Embryonic facial prominence (tissue), 1 donor: ENCODE measurements around the gene MEGF11.

ENCODE experiments used
- DNase-seq: peaks from one replicate; pipeline ENCODE4 v3.0.0-alpha.2; 2016; ENCODE audit errors: extremely low spot score

The MEGF11 gene

DNA sequence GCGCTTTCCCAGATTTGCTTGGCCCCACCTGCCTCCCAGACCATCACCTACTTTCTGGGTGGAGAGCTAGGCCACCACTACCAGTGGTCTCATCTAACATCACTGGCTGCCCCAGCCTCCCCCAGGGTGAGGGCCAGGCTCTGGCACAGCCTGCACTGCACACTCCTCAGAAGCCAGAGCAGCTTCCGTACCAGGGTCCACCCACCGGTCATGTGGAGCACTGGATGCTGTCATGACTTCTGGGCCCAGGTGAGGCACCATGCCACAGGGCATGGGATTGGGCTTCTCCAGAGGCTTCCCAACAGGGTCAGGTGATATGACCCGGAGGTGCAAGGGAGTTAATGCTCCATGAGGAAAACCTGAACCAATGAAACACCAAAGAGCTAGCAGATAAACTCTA lies 14.0 kb downstream of the MEGF11 start:
- DNase-seq = no peak

DNA sequence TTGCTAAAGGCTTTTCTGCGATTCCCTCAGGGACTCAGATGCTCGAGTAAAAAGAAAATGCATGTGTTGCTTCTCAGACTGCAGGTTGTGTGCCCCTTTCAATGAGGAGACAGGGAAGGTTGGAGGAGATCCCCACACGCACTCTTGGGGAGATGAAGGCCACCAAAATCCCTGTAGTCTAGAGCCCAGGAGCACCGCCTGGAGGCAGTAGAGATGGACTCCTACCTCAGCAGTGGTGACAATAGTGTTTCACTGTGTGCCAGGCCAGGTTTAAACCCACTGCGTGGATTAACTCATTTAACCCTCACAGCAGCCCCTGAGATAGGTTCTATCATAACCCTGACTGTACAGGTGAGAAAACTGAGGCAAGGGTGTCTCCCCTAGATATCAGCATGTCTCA lies 15.2 kb downstream of the MEGF11 start:
- no peak for DNase-seq

DNA sequence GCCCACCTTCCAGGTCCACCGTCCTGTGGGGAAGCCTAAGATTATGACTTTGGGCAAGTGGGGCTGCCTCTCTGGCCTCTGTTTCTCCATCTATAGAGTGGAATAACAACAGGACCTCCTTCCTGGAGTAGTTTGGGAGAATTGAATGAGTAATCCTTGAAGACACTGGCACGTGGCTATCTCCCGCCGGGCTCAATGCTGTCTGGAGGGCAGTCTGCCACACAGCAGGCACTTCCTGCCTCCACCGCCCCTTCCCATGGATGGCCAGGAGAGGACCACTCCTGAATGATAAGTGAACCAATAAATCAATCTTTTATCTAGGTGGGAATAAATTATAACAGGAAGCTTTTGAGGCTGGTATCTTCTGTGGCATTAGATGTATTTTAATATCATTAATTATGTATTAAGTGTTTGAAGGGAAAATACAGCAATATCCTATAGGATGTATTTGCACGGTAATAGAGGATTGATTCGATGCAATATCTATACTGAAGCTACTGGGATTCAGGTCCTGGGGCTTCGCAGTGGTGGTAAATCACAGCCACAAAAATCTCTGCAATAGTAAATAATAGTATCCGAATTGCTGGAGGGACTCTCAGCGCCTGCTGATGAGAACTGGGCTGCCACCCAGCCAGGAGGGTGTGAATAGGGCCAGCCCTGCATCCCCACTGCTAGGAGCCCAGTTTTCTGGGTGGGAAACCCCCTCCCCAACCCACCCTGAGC lies 15.9 kb downstream of the MEGF11 start:
- DNase-seq = no peak

DNA sequence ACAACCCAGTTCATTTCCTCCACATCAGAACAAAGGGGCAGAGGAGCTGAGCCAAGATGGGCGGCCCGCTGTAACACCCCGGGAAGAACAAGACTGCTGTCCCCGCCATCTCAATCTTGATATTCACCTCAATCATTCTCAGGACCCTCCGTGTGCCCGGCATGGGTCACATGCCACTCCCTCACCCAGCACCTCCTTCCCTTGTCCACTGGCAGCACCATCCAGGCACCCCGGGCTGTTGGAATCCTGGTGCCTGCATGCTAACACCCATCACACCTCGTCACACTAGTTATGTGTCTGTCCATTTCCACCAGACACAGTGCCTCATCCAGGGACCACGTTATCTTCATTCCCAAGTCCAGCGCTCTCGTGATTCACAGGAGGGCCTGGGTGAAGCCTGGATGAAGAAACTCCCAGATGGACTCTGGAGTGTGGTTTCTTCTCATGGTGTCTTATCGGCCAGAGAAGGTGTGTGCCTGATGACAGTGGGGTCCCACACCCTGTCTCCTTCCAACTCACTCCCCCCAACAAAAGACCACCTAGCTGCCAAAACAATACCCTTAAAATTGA lies 16.7 kb downstream of the MEGF11 start:
- no peak for DNase-seq

GRCh38 chr15:66235866-66236265 lies 17.7 kb downstream of the MEGF11 start:
- no peak for DNase-seq

- DNase-seq = no peak
Measured at GRCh38 chr15:66234798-66235197, 18.8 kb downstream of the MEGF11 start.

GRCh38 chr15:66233487-66234415 lies 19.8 kb downstream of the MEGF11 start:
- DNase-seq = no peak

DNA sequence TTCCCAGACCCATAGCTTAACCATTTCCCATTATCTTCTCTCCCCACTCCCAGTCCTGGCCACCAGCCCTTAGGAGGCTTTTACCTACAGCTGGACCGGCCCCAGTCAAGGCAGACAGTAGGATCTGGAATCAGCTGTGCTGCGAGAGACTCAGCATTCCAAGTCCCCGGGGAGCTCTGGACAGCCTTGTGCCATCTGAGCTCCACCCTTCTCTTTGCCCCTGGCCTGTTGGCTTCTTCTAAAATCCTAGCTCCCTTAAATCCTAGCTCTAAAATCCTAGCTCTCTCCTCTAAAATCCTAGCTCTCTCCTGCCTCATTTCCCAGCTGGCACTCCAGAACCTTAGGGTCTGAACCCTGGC lies 21.3 kb downstream of the MEGF11 start:
- no peak for DNase-seq

- no peak for DNase-seq
Measured at GRCh38 chr15:66231394-66232266, 21.9 kb downstream of the MEGF11 start.

- DNase-seq = no peak
Measured at GRCh38 chr15:66229790-66230465, 23.6 kb downstream of the MEGF11 start.

- DNase-seq = no peak
Measured at GRCh38 chr15:66228807-66229735, 24.5 kb downstream of the MEGF11 start.

GRCh38 chr15:66226736-66227135 lies 26.8 kb downstream of the MEGF11 start:
- DNase-seq = no peak

DNA sequence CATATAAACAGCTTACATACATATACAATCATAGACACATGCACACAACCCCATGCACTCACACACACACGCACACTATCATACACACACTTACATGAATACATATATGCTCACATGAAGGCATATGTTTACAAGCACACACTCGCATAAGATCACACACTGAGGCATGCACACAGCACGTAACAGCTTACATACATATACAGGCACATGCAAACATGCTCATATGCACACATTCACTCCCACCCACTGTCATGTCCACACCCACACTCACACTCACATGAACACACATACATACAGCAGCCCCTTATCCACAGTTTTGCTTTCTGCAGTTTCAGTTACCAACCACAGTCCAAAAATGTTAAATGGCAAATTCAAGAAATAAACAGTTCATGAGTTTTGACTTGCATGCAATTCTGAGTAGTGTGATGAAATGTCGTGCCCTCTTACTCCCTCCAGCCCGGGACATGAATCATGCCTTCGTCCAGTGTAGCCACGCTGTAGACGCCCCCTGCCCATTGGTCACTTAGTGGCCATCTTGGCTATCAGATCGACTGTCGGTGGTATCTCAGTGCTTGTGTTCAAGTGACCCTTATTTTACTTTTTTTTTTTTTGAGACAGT lies 27.8 kb downstream of the MEGF11 start:
- DNase-seq = no peak

GRCh38 chr15:66224946-66225345 lies 28.6 kb downstream of the MEGF11 start:
- no peak for DNase-seq

DNA sequence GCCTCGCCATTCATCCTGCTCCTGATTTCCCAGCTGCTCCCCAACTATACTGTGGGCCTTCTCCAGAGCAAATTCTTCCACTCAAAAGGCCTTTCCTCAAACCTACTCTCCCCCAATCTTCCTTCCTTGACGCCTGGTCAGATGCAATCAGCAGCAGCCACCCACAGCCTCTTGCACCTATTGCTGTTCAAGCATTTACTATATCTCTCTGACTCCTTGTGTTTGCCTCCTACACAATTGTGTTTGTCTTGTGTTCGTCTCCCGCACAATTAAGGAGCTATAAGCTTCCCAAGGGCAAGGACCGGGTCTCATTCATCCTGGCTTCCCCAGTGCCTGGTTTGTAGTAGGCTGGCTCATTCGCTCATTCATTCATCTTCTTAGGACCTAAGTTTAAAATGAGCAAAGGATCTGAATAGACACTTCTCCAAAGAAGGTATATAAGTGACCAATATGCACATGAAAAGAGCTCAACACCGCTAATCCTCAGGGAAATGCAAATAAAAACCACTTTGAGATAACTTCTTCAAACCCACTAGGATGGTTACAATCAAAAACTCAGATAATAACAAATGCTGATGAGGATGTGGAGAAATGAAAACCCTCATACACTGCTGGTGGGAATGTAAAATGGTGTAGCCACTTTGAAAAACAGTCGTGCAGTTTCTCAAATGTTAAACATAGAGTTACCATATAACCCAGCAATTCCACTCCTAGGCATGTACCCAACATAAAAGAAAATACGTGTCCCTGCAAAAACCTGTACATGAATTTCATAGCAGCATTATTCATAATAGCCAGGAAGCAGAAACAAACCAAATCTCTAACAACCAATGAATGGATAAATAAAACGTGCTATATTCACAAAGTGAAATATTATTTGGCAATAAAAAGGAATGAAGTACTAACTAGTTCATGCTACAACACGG lies 31.0 kb downstream of the MEGF11 start:
- DNase-seq = no peak

- DNase-seq = no peak
Measured at GRCh38 chr15:66221126-66221525, 32.4 kb downstream of the MEGF11 start.

DNA sequence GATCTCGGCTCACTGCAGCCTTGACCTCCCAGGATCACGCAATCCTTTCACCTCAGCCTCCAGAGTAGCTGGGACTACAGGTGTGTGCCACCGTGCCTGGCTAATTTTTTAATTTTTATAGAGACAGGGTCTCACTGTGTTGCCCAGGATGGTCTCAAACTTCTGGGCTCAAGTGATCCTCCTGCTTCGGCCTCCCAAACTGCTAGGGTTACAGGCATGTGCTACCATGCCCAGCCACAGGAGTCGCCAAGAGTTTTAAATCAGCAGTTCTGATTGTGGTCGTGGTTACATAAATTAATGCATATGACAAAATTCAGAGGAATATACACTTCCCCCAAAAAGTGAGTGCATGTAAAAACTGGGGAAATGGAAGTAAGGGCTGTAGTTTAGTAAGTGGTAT lies 32.9 kb downstream of the MEGF11 start:
- no peak for DNase-seq

DNA sequence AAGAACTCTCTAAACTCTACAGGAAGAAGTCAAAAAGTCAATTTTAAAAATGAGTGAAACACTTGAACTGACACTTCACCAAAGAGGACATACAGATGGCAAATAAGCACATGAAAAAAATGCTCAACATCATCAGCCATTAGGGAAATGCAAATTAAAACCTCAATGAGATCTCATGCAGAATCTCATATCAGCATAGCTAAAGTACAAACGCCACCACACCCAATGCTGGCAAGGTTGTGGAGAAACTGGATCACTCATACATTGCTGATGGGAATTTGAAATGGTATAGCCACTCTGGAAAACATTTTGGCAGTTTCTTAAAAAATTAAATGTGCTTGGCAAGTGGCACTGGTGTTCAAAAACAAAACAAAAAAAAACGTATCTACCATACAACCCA lies 34.2 kb downstream of the MEGF11 start:
- DNase-seq = no peak

DNA sequence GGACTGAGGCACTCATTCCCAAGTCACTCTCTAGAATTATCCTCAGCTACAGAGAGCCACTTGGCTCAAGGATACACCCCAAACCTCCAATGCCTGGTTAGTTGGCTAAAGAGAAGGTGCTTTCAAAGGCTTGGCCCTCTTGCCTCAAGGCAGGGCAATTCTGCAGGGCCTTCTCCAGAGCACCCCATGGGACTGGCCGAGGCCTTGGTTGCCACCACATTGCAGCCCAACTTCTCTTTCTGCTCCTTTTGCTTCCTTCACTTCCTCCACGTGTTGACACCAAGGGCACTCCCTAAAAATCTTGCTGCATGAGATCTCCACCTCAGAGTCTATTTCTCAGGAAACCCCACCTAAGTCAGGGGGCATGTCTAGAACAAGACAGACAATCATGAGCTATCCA lies 36.7 kb downstream of the MEGF11 start:
- DNase-seq = no peak
